Mesothelial cell of epicardium (in vitro differentiated cells): ENCODE results near the gene PLEKHA5. TPM values are rescaled to one million over a fixed set of nuclear protein-coding genes. Genes with fewer than 3 reads are reported as not detected.

Experiments used
- DNase-seq, 2 experiments: peaks; one replicate each; pipeline ENCODE4 v3.0.0; 2021; ENCODE audit warnings: low spot score in 2 of 2; ENCODE audit not compliant: unreplicated experiment in 2 of 2
- H3K27ac Mint-ChIP-seq: 2 replicates; pipeline ENCODE4 v1.8.0; 2021; ENCODE audit warnings: mixed read lengths
- H3K27me3 Mint-ChIP-seq: 2 replicates; pipeline ENCODE4 v1.8.0; 2021; ENCODE audit warnings: low read depth, mixed read lengths
- H3K36me3 Mint-ChIP-seq: 2 replicates; pipeline ENCODE4 v1.8.0; 2021; ENCODE audit warnings: mixed read lengths
- H3K4me1 Mint-ChIP-seq: 2 replicates; pipeline ENCODE4 v1.8.0; 2021; ENCODE audit warnings: mixed read lengths
- H3K4me3 Mint-ChIP-seq: 2 replicates; pipeline ENCODE4 v1.8.0; 2021; ENCODE audit warnings: mild to moderate bottlenecking, moderate library complexity, mixed read lengths
- H3K9me3 Mint-ChIP-seq: 2 replicates; pipeline ENCODE4 v1.8.0; 2021; ENCODE audit warnings: mixed read lengths
- CTCF ChIP-seq: fragments of 200-600 bp; sonication (generic); IDR thresholded peaks from one replicate; pipeline ENCODE4 v1.5.0; 2021; ENCODE audit warnings: antibody characterized with exemption; ENCODE audit not compliant: unreplicated experiment
- total RNA-seq: library from RNA; stranded (reverse); gene quantifications from 3 replicates; pipeline ENCODE4 v1.2.1, GENCODE V29; 2021

Gene PLEKHA5
- total RNA-seq, 1 donor from 2014 or later = 52.0 TPM

- Mint-ChIP-seq H3K9me3 (no peaks in the 10 kb centered on the region), H3K4me1 (peaks cover 10% of the 10 kb centered on the region), H3K36me3 (no peaks in the 10 kb centered on the region), H3K27me3 (no peaks in the 10 kb centered on the region), H3K27ac (no peak overlapping the region), H3K4me3 (no peak overlapping the region)
- no peak for DNase-seq
- TF ChIP-seq CTCF = no peak
Observed at GRCh38 chr12:19181666-19182426, 52.3 kb downstream of the PLEKHA5 start.

GRCh38 chr12:19183121-19183838 lies 53.7 kb downstream of the PLEKHA5 start:
- DNase-seq = no peak
- Mint-ChIP-seq H3K9me3 (no peaks in the 10 kb centered on the region), H3K36me3 (no peaks in the 10 kb centered on the region), H3K27ac (no peak overlapping the region), H3K4me3 (no peak overlapping the region), H3K4me1 (peaks cover 15% of the 10 kb centered on the region), H3K27me3 (no peaks in the 10 kb centered on the region)
- TF ChIP-seq CTCF = no peak

- Mint-ChIP-seq H3K27me3 (no peaks in the 10 kb centered on the region), H3K9me3 (no peaks in the 10 kb centered on the region)
Observed at GRCh38 chr12:19185262-19185929, 55.9 kb downstream of the PLEKHA5 start.

GRCh38 chr12:19186722-19187661 lies 57.5 kb downstream of the PLEKHA5 start:
- no peak overlapping the region for H3K27ac Mint-ChIP-seq
- TF ChIP-seq CTCF = peak; percentile 76
- no peak for DNase-seq
- H3K4me1 Mint-ChIP-seq = peaks cover 31% of the 10 kb centered on the region
- H3K36me3 Mint-ChIP-seq = no peaks in the 10 kb centered on the region
- no peaks in the 10 kb centered on the region for H3K9me3 Mint-ChIP-seq
- no peak overlapping the region for H3K4me3 Mint-ChIP-seq
- H3K27me3 Mint-ChIP-seq = no peaks in the 10 kb centered on the region

More at GRCh38 chr12:19185262-19185929, 55.9 kb downstream of the PLEKHA5 start:
- no peak overlapping the region for H3K4me3 Mint-ChIP-seq
- no peaks in the 10 kb centered on the region for H3K36me3 Mint-ChIP-seq
- TF ChIP-seq CTCF = no peak
- no peak for DNase-seq
- peaks cover 27% of the 10 kb centered on the region for H3K4me1 Mint-ChIP-seq
- no peak overlapping the region for H3K27ac Mint-ChIP-seq

- no peak overlapping the region for H3K4me3 Mint-ChIP-seq
- H3K27ac Mint-ChIP-seq = peak overlapping the region; percentile 9
- H3K36me3 Mint-ChIP-seq = peaks cover 4% of the 10 kb centered on the region
- peaks cover 4% of the 10 kb centered on the region for H3K9me3 Mint-ChIP-seq
- H3K4me1 Mint-ChIP-seq = peaks cover 25% of the 10 kb centered on the region
- H3K27me3 Mint-ChIP-seq = no peaks in the 10 kb centered on the region
- no peak for DNase-seq
- no peak for TF ChIP-seq CTCF
Observed at GRCh38 chr12:19189522-19189921, 60.0 kb downstream of the PLEKHA5 start.
